ENCODE measurements around the gene ASCC3. TPM values are rescaled to one million over a fixed set of nuclear protein-coding genes. Genes with fewer than 3 reads are reported as not detected.

ASCC3 gene
- total and polyA plus RNA-seq, 12 donors: 3.1 to 46.2 (median 32.4) TPM

- H3K9me3 ChIP-seq (replicated peaks in 1 of 3): no peaks in the 10 kb centered on the region
- no peak overlapping the region for H3K4me3 ChIP-seq
- TF ChIP-seq CTCF (IDR thresholded peaks at IDR 0.05): no peak
- no peak for TF ChIP-seq POLR2A (IDR thresholded peaks at IDR 0.05)
- no peaks in the 10 kb centered on the region for H3K4me1 ChIP-seq (replicated peaks in 1 of 2)
- intact Hi-C loops (cut with DNase I): no loop called here
- WGBS, 4 donors: 18 to 25% (median 24%) methylated on average over 3 of the region's 3 CpGs
- no peak for DNase-seq
- H3K36me3 ChIP-seq (replicated peaks in 1 of 2): no peaks in the 10 kb centered on the region
- H3K27me3 ChIP-seq: peaks cover 53% of the 10 kb centered on the region
- H3K27ac ChIP-seq: no peak overlapping the region
These were observed 408.5 kb downstream of the ASCC3 start for GRCh38 chr6:100472674-100473073.

- no peaks in the 10 kb centered on the region for H3K9me3 ChIP-seq (replicated peaks in 1 of 3)
- TF ChIP-seq CTCF (IDR thresholded peaks at IDR 0.05) (no peak), POLR2A (IDR thresholded peaks at IDR 0.05) (no peak)
- no peak overlapping the region for H3K4me3 ChIP-seq
- WGBS, 4 donors: 58 to 76% (median 69%) methylated on average over 5 of the region's 5 CpGs
- no peaks in the 10 kb centered on the region for H3K4me1 ChIP-seq (replicated peaks in 1 of 2)
- intact Hi-C loops (cut with DNase I): no loop called here
- no peak for DNase-seq
- no peaks in the 10 kb centered on the region for H3K36me3 ChIP-seq (replicated peaks in 1 of 2)
- peaks cover 66% of the 10 kb centered on the region for H3K27me3 ChIP-seq
- H3K27ac ChIP-seq: no peak overlapping the region
These were observed 410.6 kb downstream of the ASCC3 start for GRCh38 chr6:100470422-100471120.

- TF ChIP-seq CTCF (IDR thresholded peaks at IDR 0.05): no peak
- no peak for TF ChIP-seq POLR2A (IDR thresholded peaks at IDR 0.05)
- no peaks in the 10 kb centered on the region for H3K36me3 ChIP-seq (replicated peaks in 1 of 2)
- H3K27me3 ChIP-seq: peaks cover 74% of the 10 kb centered on the region
- H3K27ac ChIP-seq: no peak overlapping the region
- H3K9me3 ChIP-seq (replicated peaks in 1 of 3): no peaks in the 10 kb centered on the region
- WGBS, 4 donors: 12 to 22% (median 13%) methylated on average over 26 to 44 of the region's 44 CpGs
- H3K4me1 ChIP-seq (replicated peaks in 1 of 2): peaks cover 0 to 11% of the 10 kb centered on the region in 2 donors
- no peak overlapping the region for H3K4me3 ChIP-seq
- intact Hi-C loops (cut with DNase I): no loop called here
- DNase-seq: no peak
These were observed 411.8 kb downstream of the ASCC3 start for GRCh38 chr6:100469101-100469859.

- intact Hi-C loops (cut with DNase I): no loop called here
- no peak overlapping the region for H3K4me3 ChIP-seq
- no peaks in the 10 kb centered on the region for H3K36me3 ChIP-seq (replicated peaks in 1 of 2)
- peaks cover 86% of the 10 kb centered on the region for H3K27me3 ChIP-seq
- H3K27ac ChIP-seq: no peak overlapping the region
- peaks cover 0 to 12% of the 10 kb centered on the region in 2 donors for H3K4me1 ChIP-seq (replicated peaks in 1 of 2)
- no peak for DNase-seq
- no peak for TF ChIP-seq POLR2A (IDR thresholded peaks at IDR 0.05)
- TF ChIP-seq CTCF (IDR thresholded peaks at IDR 0.05): no peak
- WGBS, 4 donors: 29 to 33% (median 29%) methylated on average over 6 of the region's 6 CpGs
- H3K9me3 ChIP-seq (replicated peaks in 1 of 3): no peaks in the 10 kb centered on the region
These were observed 413.0 kb downstream of the ASCC3 start for GRCh38 chr6:100468016-100468622.

All from adrenal gland (tissue), 12 donors.